ENCODE measurements around the gene XPO5.

XPO5 gene

DNA sequence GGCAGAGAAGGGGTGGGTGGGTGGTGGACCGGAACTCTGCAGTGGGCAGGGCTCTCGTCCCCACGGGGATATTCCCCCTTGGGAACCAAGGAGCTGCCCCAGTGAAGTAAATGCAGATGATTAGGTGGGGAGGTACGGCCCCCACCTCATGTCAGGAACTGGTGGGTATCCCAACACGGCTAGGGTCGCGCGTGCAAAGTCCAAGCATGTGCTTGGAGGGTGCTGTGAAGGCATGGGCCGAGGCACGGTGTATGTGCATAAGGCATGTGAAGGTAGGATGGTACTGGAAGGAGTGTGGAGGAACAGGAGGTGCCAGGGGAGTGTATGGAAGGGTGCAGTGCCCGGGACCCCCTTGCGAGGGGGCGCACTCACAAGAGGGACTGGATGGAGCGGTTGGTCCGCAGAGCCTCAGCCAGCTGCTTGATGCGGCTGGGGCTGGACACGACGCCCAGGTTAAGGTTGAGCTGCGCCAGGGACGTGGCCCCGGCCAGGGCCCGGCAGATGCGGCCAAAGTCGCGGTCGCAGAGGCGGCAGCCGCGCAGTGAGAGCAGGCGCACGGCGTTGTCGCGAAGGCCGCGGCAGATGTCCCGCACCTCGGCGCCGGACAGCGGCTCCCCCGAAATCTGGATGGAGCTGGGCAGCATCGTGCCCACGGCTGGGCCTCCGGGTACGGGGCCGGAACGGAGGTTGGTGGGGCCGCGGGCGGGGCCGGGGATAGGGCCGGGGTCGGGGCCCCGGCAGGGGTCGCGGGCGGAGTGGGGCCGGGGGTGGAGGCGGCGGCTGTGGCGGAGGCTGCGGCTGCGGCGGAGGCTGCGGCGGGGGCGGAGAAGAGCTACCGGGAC is 66.5 kb downstream of the XPO5 start:
- H3K79me2 ChIP-seq (ENCODE audit: control insufficient read depth, low read length), result peaks cover 2% of the 10 kb centered on the region; the same call in 1 of the 2 replicates
- peak overlapping the region; percentile 86 for H3K4me2 ChIP-seq (ENCODE audit: low read length)
- TF ChIP-seq EZH2phosphoT487 (IDR thresholded peaks at IDR 0.05; ENCODE audit: borderline replicate concordance, low read length), result no peak
- TF ChIP-seq, protein P1, sequence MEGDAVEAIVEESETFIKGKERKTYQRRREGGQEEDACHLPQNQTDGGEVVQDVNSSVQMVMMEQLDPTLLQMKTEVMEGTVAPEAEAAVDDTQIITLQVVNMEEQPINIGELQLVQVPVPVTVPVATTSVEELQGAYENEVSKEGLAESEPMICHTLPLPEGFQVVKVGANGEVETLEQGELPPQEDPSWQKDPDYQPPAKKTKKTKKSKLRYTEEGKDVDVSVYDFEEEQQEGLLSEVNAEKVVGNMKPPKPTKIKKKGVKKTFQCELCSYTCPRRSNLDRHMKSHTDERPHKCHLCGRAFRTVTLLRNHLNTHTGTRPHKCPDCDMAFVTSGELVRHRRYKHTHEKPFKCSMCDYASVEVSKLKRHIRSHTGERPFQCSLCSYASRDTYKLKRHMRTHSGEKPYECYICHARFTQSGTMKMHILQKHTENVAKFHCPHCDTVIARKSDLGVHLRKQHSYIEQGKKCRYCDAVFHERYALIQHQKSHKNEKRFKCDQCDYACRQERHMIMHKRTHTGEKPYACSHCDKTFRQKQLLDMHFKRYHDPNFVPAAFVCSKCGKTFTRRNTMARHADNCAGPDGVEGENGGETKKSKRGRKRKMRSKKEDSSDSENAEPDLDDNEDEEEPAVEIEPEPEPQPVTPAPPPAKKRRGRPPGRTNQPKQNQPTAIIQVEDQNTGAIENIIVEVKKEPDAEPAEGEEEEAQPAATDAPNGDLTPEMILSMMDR (IDR thresholded peaks at IDR 0.05; ENCODE audit: low read depth, low read length, poor library complexity, severe bottlenecking), result no peak
- H3K27ac ChIP-seq (ENCODE audit: low read depth, low read length), result no peak overlapping the region
- peak overlapping the region; percentile 77 for H3K4me3 ChIP-seq (ENCODE audit: low read length)
- H3K9me3 ChIP-seq (ENCODE audit: control insufficient read depth, insufficient read depth, low read length), result no peaks in the 10 kb centered on the region
- H3K36me3 ChIP-seq (ENCODE audit: control insufficient read depth, low read length), result peaks cover 53% of the 10 kb centered on the region
- peaks cover 14% of the 10 kb centered on the region for H3K27me3 ChIP-seq (ENCODE audit: control insufficient read depth, low read length)
- H3K4me1 ChIP-seq (ENCODE audit: control insufficient read depth, low read length), result peaks cover 33% of the 10 kb centered on the region
- H3K9me2 ChIP-seq (replicated peaks; ENCODE audit: control insufficient read depth, low read length), result no peaks in the 10 kb centered on the region
- no peaks in the 10 kb centered on the region for H4K20me1 ChIP-seq (ENCODE audit: control insufficient read depth, insufficient read depth, low read depth, low read length)
- peaks cover 12% of the 10 kb centered on the region; the same call in 1 of the 2 replicates for H3F3A ChIP-seq (ENCODE audit: control insufficient read depth, insufficient read depth)

GRCh38 chr6:43508481-43509141 is 67.2 kb downstream of the XPO5 start:
- Histone ChIP-seq H3K27me3 (ENCODE audit: control insufficient read depth, low read length) (peaks cover 14% of the 10 kb centered on the region), H3K27ac (ENCODE audit: low read depth, low read length) (no peak overlapping the region), H3K4me3 (ENCODE audit: low read length) (no peak overlapping the region), H4K20me1 (ENCODE audit: control insufficient read depth, insufficient read depth, low read depth, low read length) (no peaks in the 10 kb centered on the region), H3K36me3 (ENCODE audit: control insufficient read depth, low read length) (peaks cover 52% of the 10 kb centered on the region), H3K4me1 (ENCODE audit: control insufficient read depth, low read length) (peaks cover 33% of the 10 kb centered on the region), H3F3A (ENCODE audit: control insufficient read depth, insufficient read depth) (peaks cover 12% of the 10 kb centered on the region; the same call in 1 of the 2 replicates), H3K79me2 (ENCODE audit: control insufficient read depth, low read length) (no peaks in the 10 kb centered on the region), H3K4me2 (ENCODE audit: low read length) (peak overlapping the region; percentile 86; the same call in 1 of the 2 replicates), H3K9me2 (replicated peaks; ENCODE audit: control insufficient read depth, low read length) (no peaks in the 10 kb centered on the region), H3K9me3 (ENCODE audit: control insufficient read depth, insufficient read depth, low read length) (no peaks in the 10 kb centered on the region)
- TF ChIP-seq EZH2phosphoT487 (IDR thresholded peaks at IDR 0.05; ENCODE audit: borderline replicate concordance, low read length), result no peak
- TF ChIP-seq, protein P1 (IDR thresholded peaks at IDR 0.05; ENCODE audit: low read depth, low read length, poor library complexity, severe bottlenecking), result no peak

GRCh38 chr6:43506667-43507471 is 69.0 kb downstream of the XPO5 start:
- peaks cover 45% of the 10 kb centered on the region for H3K36me3 ChIP-seq (ENCODE audit: control insufficient read depth, low read length)
- H3K9me3 ChIP-seq (ENCODE audit: control insufficient read depth, insufficient read depth, low read length), result no peaks in the 10 kb centered on the region
- H3K27me3 ChIP-seq (ENCODE audit: control insufficient read depth, low read length), result peaks cover 14% of the 10 kb centered on the region
- TF ChIP-seq, protein P1 (IDR thresholded peaks at IDR 0.05; ENCODE audit: low read depth, low read length, poor library complexity, severe bottlenecking), result peak; percentile 96
- no peak for TF ChIP-seq EZH2phosphoT487 (IDR thresholded peaks at IDR 0.05; ENCODE audit: borderline replicate concordance, low read length)
- H3K4me1 ChIP-seq (ENCODE audit: control insufficient read depth, low read length), result peaks cover 33% of the 10 kb centered on the region
- H4K20me1 ChIP-seq (ENCODE audit: control insufficient read depth, insufficient read depth, low read depth, low read length), result no peaks in the 10 kb centered on the region
- H3K27ac ChIP-seq (ENCODE audit: low read depth, low read length), result 0 out of 2 replicates have a peak overlapping the region, but pooled peaks have one; percentile 6
- H3K9me2 ChIP-seq (replicated peaks; ENCODE audit: control insufficient read depth, low read length), result no peaks in the 10 kb centered on the region
- H3K4me3 ChIP-seq (ENCODE audit: low read length), result no peak overlapping the region
- H3F3A ChIP-seq (ENCODE audit: control insufficient read depth, insufficient read depth), result peaks cover 12% of the 10 kb centered on the region; the same call in 1 of the 2 replicates
- H3K79me2 ChIP-seq (ENCODE audit: control insufficient read depth, low read length), result no peaks in the 10 kb centered on the region
- 0 out of 2 replicates have a peak overlapping the region, but pooled peaks have one; percentile 25 for H3K4me2 ChIP-seq (ENCODE audit: low read length)
